Type B pancreatic cell (in vitro differentiated cells): Measurements from ENCODE around the gene TSSK2. TPM values are rescaled to one million over a fixed set of nuclear protein-coding genes. Genes with fewer than 3 reads are reported as not detected.

Source experiments
- DNase-seq: peaks from one replicate; pipeline ENCODE4 v3.0.0; 2021; ENCODE audit warnings: mixed read lengths; ENCODE audit not compliant: unreplicated experiment; ENCODE audit errors: extremely low spot score
- H3K27ac Mint-ChIP-seq: 2 replicates; pipeline ENCODE4 v1.8.0; 2021; ENCODE audit warnings: mild to moderate bottlenecking, mixed read lengths
- H3K27me3 Mint-ChIP-seq: 2 replicates; pipeline ENCODE4 v1.8.0; 2021; ENCODE audit warnings: mixed read lengths
- H3K36me3 Mint-ChIP-seq: 2 replicates; pipeline ENCODE4 v1.8.0; 2021; ENCODE audit warnings: mixed read lengths
- H3K4me1 Mint-ChIP-seq: one replicate; pipeline ENCODE4 v1.8.0; 2021; ENCODE audit warnings: mixed read lengths; ENCODE audit not compliant: unreplicated experiment
- H3K4me3 Mint-ChIP-seq: 2 replicates; pipeline ENCODE4 v1.8.0; 2021; ENCODE audit warnings: mild to moderate bottlenecking, mixed read lengths
- H3K9me3 Mint-ChIP-seq: 2 replicates; pipeline ENCODE4 v1.8.0; 2021; ENCODE audit warnings: mixed read lengths
- total RNA-seq: library from RNA; stranded (reverse); gene quantifications from 2 replicates; pipeline ENCODE4 v1.2.1, GENCODE V29; 2021; ENCODE audit warnings: low replicate concordance
- TF ChIP-seq, protein P1 (sequence below): fragments of 200-600 bp; sonication (generic); conservative IDR thresholded peaks from 2 replicates; pipeline ENCODE4 v1.5.0; 2021; ENCODE audit warnings: antibody characterized with exemption, mild to moderate bottlenecking

Gene TSSK2
- total RNA-seq, 1 donor from 2014 or later = not detected

DNA sequence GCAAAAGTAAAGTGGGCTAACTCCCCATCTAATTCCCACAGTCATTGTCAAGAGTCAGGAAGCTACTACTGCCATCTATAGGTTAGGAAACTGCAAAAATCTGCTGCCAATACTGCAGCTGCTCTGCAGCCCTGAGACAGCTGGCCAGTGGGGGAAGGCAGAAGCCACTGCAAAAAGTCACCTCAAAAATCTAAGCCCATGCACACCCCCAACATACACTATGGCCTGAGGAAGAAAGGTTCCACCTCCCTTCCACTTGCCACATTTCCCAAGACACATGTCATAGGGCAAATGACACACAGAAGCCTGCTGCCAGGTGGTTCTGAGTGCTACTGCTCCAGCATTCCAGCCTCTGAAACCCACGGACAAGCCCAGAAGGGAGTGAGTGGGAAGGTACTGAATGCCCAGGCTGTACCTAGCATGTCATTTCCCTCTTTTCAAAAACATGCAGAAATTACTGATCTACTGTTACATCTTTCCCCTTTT lies 45.8 kb upstream of the TSSK2 start:
- peak overlapping the region; percentile 30 for H3K27ac Mint-ChIP-seq
- H3K27me3 Mint-ChIP-seq = no peaks in the 10 kb centered on the region
- H3K4me3 Mint-ChIP-seq = no peak overlapping the region
- TF ChIP-seq, protein P1, sequence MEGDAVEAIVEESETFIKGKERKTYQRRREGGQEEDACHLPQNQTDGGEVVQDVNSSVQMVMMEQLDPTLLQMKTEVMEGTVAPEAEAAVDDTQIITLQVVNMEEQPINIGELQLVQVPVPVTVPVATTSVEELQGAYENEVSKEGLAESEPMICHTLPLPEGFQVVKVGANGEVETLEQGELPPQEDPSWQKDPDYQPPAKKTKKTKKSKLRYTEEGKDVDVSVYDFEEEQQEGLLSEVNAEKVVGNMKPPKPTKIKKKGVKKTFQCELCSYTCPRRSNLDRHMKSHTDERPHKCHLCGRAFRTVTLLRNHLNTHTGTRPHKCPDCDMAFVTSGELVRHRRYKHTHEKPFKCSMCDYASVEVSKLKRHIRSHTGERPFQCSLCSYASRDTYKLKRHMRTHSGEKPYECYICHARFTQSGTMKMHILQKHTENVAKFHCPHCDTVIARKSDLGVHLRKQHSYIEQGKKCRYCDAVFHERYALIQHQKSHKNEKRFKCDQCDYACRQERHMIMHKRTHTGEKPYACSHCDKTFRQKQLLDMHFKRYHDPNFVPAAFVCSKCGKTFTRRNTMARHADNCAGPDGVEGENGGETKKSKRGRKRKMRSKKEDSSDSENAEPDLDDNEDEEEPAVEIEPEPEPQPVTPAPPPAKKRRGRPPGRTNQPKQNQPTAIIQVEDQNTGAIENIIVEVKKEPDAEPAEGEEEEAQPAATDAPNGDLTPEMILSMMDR = peak; percentile 58
- no peak for DNase-seq
- H3K9me3 Mint-ChIP-seq = no peaks in the 10 kb centered on the region
- H3K4me1 Mint-ChIP-seq = peaks cover 16% of the 10 kb centered on the region
- peaks cover 33% of the 10 kb centered on the region for H3K36me3 Mint-ChIP-seq

DNA sequence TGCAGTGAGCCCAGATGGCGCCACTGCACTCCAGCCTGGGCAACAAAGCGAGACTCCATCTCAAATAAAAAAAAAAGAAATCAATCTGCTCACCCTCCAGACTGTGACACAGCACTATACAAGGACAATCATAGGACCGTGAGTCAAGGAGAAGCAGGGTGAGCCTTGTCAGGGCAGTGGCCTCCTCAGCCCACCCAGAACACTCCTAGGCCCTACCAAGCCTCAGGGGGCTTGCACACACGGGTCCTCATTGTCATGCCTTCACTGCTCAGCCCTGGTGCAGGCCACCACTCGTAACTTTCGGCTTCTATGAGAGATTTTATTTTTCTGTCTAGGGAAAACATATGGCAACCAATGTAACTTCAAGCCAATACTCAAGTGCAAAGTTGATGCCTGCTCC lies 44.7 kb upstream of the TSSK2 start:
- Mint-ChIP-seq H3K9me3 (no peaks in the 10 kb centered on the region), H3K27me3 (no peaks in the 10 kb centered on the region), H3K4me1 (peaks cover 16% of the 10 kb centered on the region), H3K4me3 (no peak overlapping the region), H3K27ac (peak overlapping the region; percentile 50), H3K36me3 (peaks cover 33% of the 10 kb centered on the region)
- TF ChIP-seq, protein P1 = no peak
- DNase-seq = no peak

DNA sequence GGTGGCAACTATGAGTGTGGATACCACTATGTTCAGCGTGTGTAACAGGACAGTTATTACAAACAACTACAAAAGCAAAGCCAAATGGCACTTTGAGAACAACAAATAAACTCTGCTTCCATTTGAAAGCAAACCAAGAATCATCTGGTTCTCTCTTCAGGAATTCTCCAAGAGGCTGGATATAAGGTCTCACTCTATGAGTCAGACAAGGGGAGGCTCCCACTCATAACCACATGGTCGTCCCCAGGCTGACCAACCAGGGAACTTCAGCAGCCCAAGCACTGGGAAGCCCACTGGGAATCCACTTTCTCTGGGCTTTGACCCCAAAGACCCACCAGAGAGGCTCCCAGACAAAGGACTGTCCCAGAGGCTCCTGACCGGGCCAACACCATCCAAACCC lies 44.2 kb upstream of the TSSK2 start:
- no peaks in the 10 kb centered on the region for H3K27me3 Mint-ChIP-seq
- peaks cover 16% of the 10 kb centered on the region for H3K4me1 Mint-ChIP-seq
- peaks cover 33% of the 10 kb centered on the region for H3K36me3 Mint-ChIP-seq
- no peak overlapping the region for H3K4me3 Mint-ChIP-seq
- TF ChIP-seq, protein P1 = no peak
- no peaks in the 10 kb centered on the region for H3K9me3 Mint-ChIP-seq
- no peak for DNase-seq
- H3K27ac Mint-ChIP-seq = peak overlapping the region; percentile 50

DNA sequence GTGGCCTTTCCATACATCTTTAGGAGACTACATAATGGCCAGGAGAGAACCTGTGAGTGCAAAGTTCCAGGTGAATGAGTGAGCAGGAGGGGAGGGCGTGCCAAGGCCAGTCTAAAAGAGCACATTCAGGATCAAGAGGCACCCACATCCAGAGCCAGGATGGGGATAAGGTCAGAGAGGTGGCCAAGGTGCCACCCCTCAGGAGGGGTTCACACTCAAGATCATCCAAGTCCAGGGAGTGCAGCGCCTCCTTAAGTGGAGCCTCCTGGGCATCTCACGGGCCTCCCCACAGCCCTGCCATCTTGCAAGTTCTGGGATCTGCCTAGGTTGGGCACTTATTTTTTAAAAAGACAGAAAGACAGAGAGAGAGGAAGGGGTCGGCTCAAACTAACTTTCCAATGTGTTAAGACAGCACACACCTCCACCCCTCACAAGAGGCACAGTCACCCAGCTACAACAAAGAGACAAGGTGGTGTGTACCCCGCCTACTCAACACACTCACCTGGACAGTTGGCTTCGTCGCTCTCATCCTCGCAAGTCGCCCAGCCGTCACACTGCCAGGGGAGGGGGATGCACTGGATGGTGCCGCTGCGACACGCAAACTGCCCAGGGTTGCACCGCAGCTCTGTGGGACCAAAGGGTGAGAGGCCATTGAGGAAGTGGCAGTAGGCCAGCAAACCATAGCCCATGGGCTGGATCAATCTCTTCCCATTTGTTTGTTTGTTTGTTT lies 42.1 kb upstream of the TSSK2 start:
- H3K27ac Mint-ChIP-seq = no peak overlapping the region
- peaks cover 30% of the 10 kb centered on the region for H3K36me3 Mint-ChIP-seq
- TF ChIP-seq, protein P1 = no peak
- H3K4me1 Mint-ChIP-seq = peaks cover 16% of the 10 kb centered on the region
- no peak for DNase-seq
- H3K27me3 Mint-ChIP-seq = no peaks in the 10 kb centered on the region
- no peaks in the 10 kb centered on the region for H3K9me3 Mint-ChIP-seq
- H3K4me3 Mint-ChIP-seq = no peak overlapping the region

DNA sequence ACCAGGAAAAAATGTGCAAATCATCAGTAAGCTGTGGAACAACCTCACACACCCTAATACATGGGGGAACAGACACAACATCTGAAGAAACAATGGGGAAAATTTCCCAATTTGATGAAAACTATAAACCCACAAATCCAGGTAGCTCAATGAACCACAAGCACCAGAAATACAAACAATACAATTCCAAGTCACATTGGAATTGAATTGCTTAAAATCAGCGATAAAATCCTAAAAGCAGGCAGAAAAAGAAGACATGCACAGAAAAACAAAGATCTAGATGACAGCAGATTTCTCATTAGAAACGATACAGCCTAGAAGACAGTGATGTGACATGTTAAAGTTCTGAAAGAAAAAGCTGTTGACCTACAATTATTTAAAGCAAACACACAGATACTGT lies 40.9 kb upstream of the TSSK2 start:
- peaks cover 13% of the 10 kb centered on the region for H3K4me1 Mint-ChIP-seq
- H3K4me3 Mint-ChIP-seq = no peak overlapping the region
- H3K36me3 Mint-ChIP-seq = peaks cover 30% of the 10 kb centered on the region
- no peak overlapping the region for H3K27ac Mint-ChIP-seq
- H3K27me3 Mint-ChIP-seq = no peaks in the 10 kb centered on the region
- TF ChIP-seq, protein P1 = no peak
- H3K9me3 Mint-ChIP-seq = no peaks in the 10 kb centered on the region
- no peak for DNase-seq
